Measurements from ENCODE around the gene ARHGAP26. TPM values are rescaled to one million over a fixed set of nuclear protein-coding genes. Genes with fewer than 3 reads are reported as not detected.

The ARHGAP26 gene
- total RNA-seq, 6 experiments from 2014 or later, result 6.7 to 14.5 (median 8.3) TPM

- WGBS (ENCODE audit: insufficient coverage, low coverage, low lambda C conversion rate, missing lambda C conversion rate), result 93% methylated on average over 5 of the region's 5 CpGs
Measured at GRCh38 chr5:142826093-142826492, 55.9 kb downstream of the ARHGAP26 start.

GRCh38 chr5:142826741-142827492 is 56.7 kb downstream of the ARHGAP26 start:
- H3K9me3 ChIP-seq, result no peaks in the 10 kb centered on the region
- no peak overlapping the region for H3K4me3 ChIP-seq
- DNase-seq (peak in 1 of 3 donors; percentile 41), ATAC-seq (peak in 3 of 4 donors; percentile 11 to 41 (median 16))
- peak overlapping the region in 1 of 3 donors; percentile 8 for H3K27ac ChIP-seq
- no peaks in the 10 kb centered on the region for H3K27me3 ChIP-seq
- intact Hi-C loops (cut with DNase I), result no loop called here
- 25% methylated on average over 1 of the region's 3 CpGs for WGBS (ENCODE audit: insufficient coverage, low coverage, low lambda C conversion rate, missing lambda C conversion rate)
- TF ChIP-seq CTCF (IDR thresholded peaks at IDR 0.05) (no peak), POLR2A (IDR thresholded peaks at IDR 0.05) (no peak)
- peaks cover 0 to 12% (median 6%) of the 10 kb centered on the region in 4 donors for H3K4me1 ChIP-seq
- no peaks in the 10 kb centered on the region for H3K36me3 ChIP-seq

More at GRCh38 chr5:142826093-142826492, 55.9 kb downstream of the ARHGAP26 start:
- ATAC-seq (no peak), DNase-seq (no peak)
- TF ChIP-seq CTCF (IDR thresholded peaks at IDR 0.05) (no peak), POLR2A (IDR thresholded peaks at IDR 0.05) (no peak)
- no peak overlapping the region for H3K27ac ChIP-seq
- no peak overlapping the region for H3K4me3 ChIP-seq
- H3K9me3 ChIP-seq, result no peaks in the 10 kb centered on the region
- H3K4me1 ChIP-seq, result peaks cover 0 to 19% (median 9%) of the 10 kb centered on the region in 4 donors
- no peaks in the 10 kb centered on the region for H3K36me3 ChIP-seq
- intact Hi-C loops (cut with DNase I), result no loop called here
- H3K27me3 ChIP-seq, result no peaks in the 10 kb centered on the region

- Histone ChIP-seq H3K4me3 (no peak overlapping the region), H3K4me1 (peaks cover 0 to 4% (median 2%) of the 10 kb centered on the region in 4 donors), H3K9me3 (no peaks in the 10 kb centered on the region), H3K36me3 (no peaks in the 10 kb centered on the region), H3K27me3 (no peaks in the 10 kb centered on the region), H3K27ac (no peak overlapping the region)
- intact Hi-C loops (cut with DNase I), result no loop called here
- DNase-seq (no peak), ATAC-seq (no peak)
- 74% methylated on average over 5 of the region's 6 CpGs for WGBS (ENCODE audit: insufficient coverage, low coverage, low lambda C conversion rate, missing lambda C conversion rate)
- TF ChIP-seq CTCF (IDR thresholded peaks at IDR 0.05) (no peak), POLR2A (IDR thresholded peaks at IDR 0.05) (no peak)
Measured at GRCh38 chr5:142827934-142828576, 57.9 kb downstream of the ARHGAP26 start.

- intact Hi-C loops (cut with DNase I), result no loop called here
- ATAC-seq (no peak), DNase-seq (no peak)
- Histone ChIP-seq H3K4me3 (no peak overlapping the region), H3K27ac (no peak overlapping the region), H3K9me3 (no peaks in the 10 kb centered on the region), H3K27me3 (no peaks in the 10 kb centered on the region), H3K4me1 (no peaks in the 10 kb centered on the region), H3K36me3 (no peaks in the 10 kb centered on the region)
- no peak for TF ChIP-seq CTCF (IDR thresholded peaks at IDR 0.05)
- no peak for TF ChIP-seq POLR2A (IDR thresholded peaks at IDR 0.05)
- 92% methylated on average over 5 of the region's 5 CpGs for WGBS (ENCODE audit: insufficient coverage, low coverage, low lambda C conversion rate, missing lambda C conversion rate)
Measured at GRCh38 chr5:142828797-142829535, 58.8 kb downstream of the ARHGAP26 start.
